Skeletal muscle cell (primary cell): ENCODE results near the gene ATAD3C.
"Not testable (repeated sequence)": the region's sequence is repeated elsewhere in the genome, so short reads cannot be mapped to it uniquely, and the experiment has no call there.

ENCODE experiments used
- DNase-seq: peaks from one replicate; pipeline ENCODE4 v3.0.0-alpha.2; 2010; ENCODE audit warnings: low read depth
- H3K4me3 ChIP-seq: 2 replicates; pipeline ENCODE4 v1.5.1; 2011; ENCODE audit warnings: low read depth, mild to moderate bottlenecking, control low read depth, low read length, moderate library complexity

ATAD3C gene

GRCh38 chr1:1440262-1441001, 9.1 kb upstream of the ATAD3C start:
- no peak overlapping the region for H3K4me3 ChIP-seq

GRCh38 chr1:1441002-1441888, 8.2 kb upstream of the ATAD3C start:
- DNase-seq = no peak
- H3K4me3 ChIP-seq = no peak overlapping the region

More at GRCh38 chr1:1440262-1441001, 9.1 kb upstream of the ATAD3C start:
- DNase-seq = no peak

GRCh38 chr1:1442069-1442770, 7.3 kb upstream of the ATAD3C start:
- H3K4me3 ChIP-seq = no peak overlapping the region
- DNase-seq = no peak

- DNase-seq, H3K4me3 ChIP-seq: not testable (repeated sequence)
These were observed 2.9 kb upstream of the ATAD3C start for GRCh38 chr1:1446631-1447030.

- not testable (repeated sequence) for H3K4me3 ChIP-seq, DNase-seq
These were observed 1.1 kb downstream of the ATAD3C start for GRCh38 chr1:1450616-1451015.

- H3K4me3 ChIP-seq = no peak overlapping the region
- no peak for DNase-seq
These were observed 2.3 kb downstream of the ATAD3C start for GRCh38 chr1:1451696-1452364.

- not testable (repeated sequence) for H3K4me3 ChIP-seq, DNase-seq
These were observed 2.9 kb downstream of the ATAD3C start for GRCh38 chr1:1452365-1452739.

GRCh38 chr1:1452882-1453281, 3.4 kb downstream of the ATAD3C start:
- H3K4me3 ChIP-seq = no peak overlapping the region
- DNase-seq = no peak

- not testable (repeated sequence) for DNase-seq, H3K4me3 ChIP-seq
These were observed 5.0 kb downstream of the ATAD3C start for GRCh38 chr1:1454286-1455056.

GRCh38 chr1:1455366-1455884, 5.9 kb downstream of the ATAD3C start:
- no peak for DNase-seq
- H3K4me3 ChIP-seq = no peak overlapping the region

- H3K4me3 ChIP-seq, DNase-seq: not testable (repeated sequence)
These were observed 6.4 kb downstream of the ATAD3C start for GRCh38 chr1:1455934-1456333.

- DNase-seq, H3K4me3 ChIP-seq: not testable (repeated sequence)
These were observed 7.3 kb downstream of the ATAD3C start for GRCh38 chr1:1456683-1457255.

- H3K4me3 ChIP-seq, DNase-seq: not testable (repeated sequence)
These were observed 9.7 kb downstream of the ATAD3C start for GRCh38 chr1:1459156-1459555.

GRCh38 chr1:1459711-1460110, 10.2 kb downstream of the ATAD3C start:
- not testable (repeated sequence) for H3K4me3 ChIP-seq, DNase-seq

GRCh38 chr1:1460540-1461130, 11.1 kb downstream of the ATAD3C start:
- no peak overlapping the region for H3K4me3 ChIP-seq
- DNase-seq = no peak

GRCh38 chr1:1461721-1462317, 12.3 kb downstream of the ATAD3C start:
- no peak overlapping the region for H3K4me3 ChIP-seq
- DNase-seq = no peak

GRCh38 chr1:1462318-1462966, 13.0 kb downstream of the ATAD3C start:
- DNase-seq = no peak
- H3K4me3 ChIP-seq = no peak overlapping the region
